ENCODE data around the gene RUNX2.
"Not testable (repeated sequence)": the region's sequence is repeated elsewhere in the genome, so short reads cannot be mapped to it uniquely, and the experiment has no call there.

RUNX2 gene

GRCh38 chr6:45327956-45328522, at the start of gene RUNX2:
TSS of gene RUNX2 (plus strand) at chr6:45328330. CDS start at chr6:45328727, 397 bp downstream.
- peak; percentile 29 to 48 (median 33) for DNase-seq

- peak; percentile 3 to 36 (median 28) for DNase-seq
These were observed 49.8 kb upstream of the RUNX2 start for GRCh38 chr6:45278367-45278766.

GRCh38 chr6:45286707-45287106, 41.4 kb upstream of the RUNX2 start:
- not testable (repeated sequence) for DNase-seq

GRCh38 chr6:45289751-45290514, 38.2 kb upstream of the RUNX2 start:
- no peak for DNase-seq

- no peak for DNase-seq
These were observed 34.8 kb upstream of the RUNX2 start for GRCh38 chr6:45293306-45293705.

GRCh38 chr6:45294065-45294701, 33.9 kb upstream of the RUNX2 start:
- DNase-seq, result not testable (repeated sequence)

GRCh38 chr6:45297320-45297719, 30.8 kb upstream of the RUNX2 start:
- DNase-seq, result no peak

GRCh38 chr6:45299096-45299581, 29.0 kb upstream of the RUNX2 start:
- DNase-seq, result no peak

GRCh38 chr6:45300736-45301135, 27.4 kb upstream of the RUNX2 start:
- DNase-seq, result peak in 2 of 3 donors; percentile 8 to 26

GRCh38 chr6:45301348-45302142, 26.6 kb upstream of the RUNX2 start:
- DNase-seq, result peak in 1 of 3 donors; percentile 13

- DNase-seq, result peak in 1 of 3 donors; percentile 1
These were observed 25.3 kb upstream of the RUNX2 start for GRCh38 chr6:45302832-45303231.

GRCh38 chr6:45305546-45305945, 22.6 kb upstream of the RUNX2 start:
- no peak for DNase-seq

GRCh38 chr6:45310118-45310788, 17.9 kb upstream of the RUNX2 start:
- no peak for DNase-seq

GRCh38 chr6:45314146-45314545, 14.0 kb upstream of the RUNX2 start:
- no peak for DNase-seq

GRCh38 chr6:45320349-45320748, 7.8 kb upstream of the RUNX2 start:
- no peak for DNase-seq

GRCh38 chr6:45323656-45324224, 4.4 kb upstream of the RUNX2 start:
- peak; percentile 6 to 19 (median 14) for DNase-seq

- DNase-seq, result no peak
These were observed 1.3 kb upstream of the RUNX2 start for GRCh38 chr6:45326698-45327417.

GRCh38 chr6:45328523-45328922, 393 bp downstream of the RUNX2 start:
- no peak for DNase-seq

GRCh38 chr6:45344900-45345299, 16.8 kb downstream of the RUNX2 start:
- no peak for DNase-seq

GRCh38 chr6:45350186-45350710, 22.1 kb downstream of the RUNX2 start:
- no peak for DNase-seq

- DNase-seq, result no peak
These were observed 22.9 kb downstream of the RUNX2 start for GRCh38 chr6:45351076-45351475.
